ENCODE results near the gene TBC1D22A.

TBC1D22A gene

GRCh38 chr22:46824344-46824909, 62.0 kb downstream of the TBC1D22A start:
- no peaks in the 10 kb centered on the region for H3K27me3 ChIP-seq (replicated peaks; ENCODE audit: insufficient read depth, low read length)
- no peaks in the 10 kb centered on the region for H3K9me2 ChIP-seq (replicated peaks; ENCODE audit: insufficient read depth, low read length)
- no peak overlapping the region for H3K9ac ChIP-seq (ENCODE audit: low read length)
- H3K4me2 ChIP-seq (ENCODE audit: low read depth, low read length), result no peak overlapping the region
- H2AFZ ChIP-seq (ENCODE audit: low read length), result no peak overlapping the region
- no peaks in the 10 kb centered on the region for H3K9me3 ChIP-seq (replicated peaks; ENCODE audit: insufficient read depth, low read length)
- no peaks in the 10 kb centered on the region for H3K4me1 ChIP-seq (ENCODE audit: low read length)
- no peak for TF ChIP-seq EZH2 (optimal IDR thresholded peaks at IDR 0.05; ENCODE audit: low read depth, low read length)
- no peak for TF ChIP-seq EZH2phosphoT487 (IDR thresholded peaks at IDR 0.05; ENCODE audit: low read length)
- TF ChIP-seq, protein P1, sequence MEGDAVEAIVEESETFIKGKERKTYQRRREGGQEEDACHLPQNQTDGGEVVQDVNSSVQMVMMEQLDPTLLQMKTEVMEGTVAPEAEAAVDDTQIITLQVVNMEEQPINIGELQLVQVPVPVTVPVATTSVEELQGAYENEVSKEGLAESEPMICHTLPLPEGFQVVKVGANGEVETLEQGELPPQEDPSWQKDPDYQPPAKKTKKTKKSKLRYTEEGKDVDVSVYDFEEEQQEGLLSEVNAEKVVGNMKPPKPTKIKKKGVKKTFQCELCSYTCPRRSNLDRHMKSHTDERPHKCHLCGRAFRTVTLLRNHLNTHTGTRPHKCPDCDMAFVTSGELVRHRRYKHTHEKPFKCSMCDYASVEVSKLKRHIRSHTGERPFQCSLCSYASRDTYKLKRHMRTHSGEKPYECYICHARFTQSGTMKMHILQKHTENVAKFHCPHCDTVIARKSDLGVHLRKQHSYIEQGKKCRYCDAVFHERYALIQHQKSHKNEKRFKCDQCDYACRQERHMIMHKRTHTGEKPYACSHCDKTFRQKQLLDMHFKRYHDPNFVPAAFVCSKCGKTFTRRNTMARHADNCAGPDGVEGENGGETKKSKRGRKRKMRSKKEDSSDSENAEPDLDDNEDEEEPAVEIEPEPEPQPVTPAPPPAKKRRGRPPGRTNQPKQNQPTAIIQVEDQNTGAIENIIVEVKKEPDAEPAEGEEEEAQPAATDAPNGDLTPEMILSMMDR (IDR thresholded peaks at IDR 0.05; ENCODE audit: low read length), result no peak
- H3K4me3 ChIP-seq (ENCODE audit: low read length), result no peak overlapping the region
- H3F3A ChIP-seq (ENCODE audit: insufficient read depth, low read length), result no peaks in the 10 kb centered on the region
- no peak for DNase-seq
- peaks cover 70% of the 10 kb centered on the region for H3K79me2 ChIP-seq (ENCODE audit: low read length)
- H3K36me3 ChIP-seq (replicated peaks; ENCODE audit: insufficient read depth, low read length), result no peaks in the 10 kb centered on the region
- H3K27ac ChIP-seq (ENCODE audit: low read length), result no peak overlapping the region
- no peaks in the 10 kb centered on the region for H4K20me1 ChIP-seq (ENCODE audit: insufficient read depth, low read length)

DNA sequence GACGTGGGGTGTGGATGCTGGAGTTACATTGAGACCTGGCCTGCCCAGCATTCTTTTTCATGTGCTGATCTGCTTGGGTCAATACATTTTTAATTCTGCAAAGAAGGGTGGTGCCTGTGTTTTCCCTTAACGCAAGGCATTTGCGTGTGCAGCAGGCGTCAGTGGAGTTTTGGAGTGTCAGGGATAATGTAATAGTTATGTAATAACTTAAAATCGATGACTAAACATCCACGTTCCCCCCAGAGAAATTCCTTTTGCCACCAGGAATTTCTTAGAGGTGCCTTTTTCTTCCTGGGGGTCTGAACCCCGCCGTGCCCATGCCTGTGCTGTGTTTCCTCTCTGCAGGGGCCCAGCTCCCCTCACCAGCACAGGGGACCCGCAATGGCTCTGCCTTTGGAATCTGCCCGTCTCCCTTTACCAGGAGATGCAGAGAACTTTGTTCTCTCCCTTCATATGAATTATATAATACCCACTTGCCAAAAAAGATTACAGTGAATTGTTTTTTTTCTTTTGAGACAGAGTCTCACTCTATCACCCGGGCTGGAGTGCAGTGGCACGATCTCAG, 62.6 kb downstream of the TBC1D22A start:
- no peak for DNase-seq
- Histone ChIP-seq H3K4me2 (ENCODE audit: low read depth, low read length) (no peak overlapping the region), H3K79me2 (ENCODE audit: low read length) (peaks cover 71% of the 10 kb centered on the region), H3K4me3 (ENCODE audit: low read length) (no peak overlapping the region), H3K9ac (ENCODE audit: low read length) (no peak overlapping the region), H3K27ac (ENCODE audit: low read length) (no peak overlapping the region), H2AFZ (ENCODE audit: low read length) (no peak overlapping the region), H4K20me1 (ENCODE audit: insufficient read depth, low read length) (no peaks in the 10 kb centered on the region), H3K4me1 (ENCODE audit: low read length) (no peaks in the 10 kb centered on the region), H3K9me2 (replicated peaks; ENCODE audit: insufficient read depth, low read length) (no peaks in the 10 kb centered on the region), H3K9me3 (replicated peaks; ENCODE audit: insufficient read depth, low read length) (no peaks in the 10 kb centered on the region), H3K27me3 (replicated peaks; ENCODE audit: insufficient read depth, low read length) (no peaks in the 10 kb centered on the region), H3K36me3 (replicated peaks; ENCODE audit: insufficient read depth, low read length) (no peaks in the 10 kb centered on the region), H3F3A (ENCODE audit: insufficient read depth, low read length) (no peaks in the 10 kb centered on the region)
- TF ChIP-seq EZH2phosphoT487 (IDR thresholded peaks at IDR 0.05; ENCODE audit: low read length) (no peak), EZH2 (optimal IDR thresholded peaks at IDR 0.05; ENCODE audit: low read depth, low read length) (no peak)
- TF ChIP-seq, protein P1 (IDR thresholded peaks at IDR 0.05; ENCODE audit: low read length), result no peak

DNA sequence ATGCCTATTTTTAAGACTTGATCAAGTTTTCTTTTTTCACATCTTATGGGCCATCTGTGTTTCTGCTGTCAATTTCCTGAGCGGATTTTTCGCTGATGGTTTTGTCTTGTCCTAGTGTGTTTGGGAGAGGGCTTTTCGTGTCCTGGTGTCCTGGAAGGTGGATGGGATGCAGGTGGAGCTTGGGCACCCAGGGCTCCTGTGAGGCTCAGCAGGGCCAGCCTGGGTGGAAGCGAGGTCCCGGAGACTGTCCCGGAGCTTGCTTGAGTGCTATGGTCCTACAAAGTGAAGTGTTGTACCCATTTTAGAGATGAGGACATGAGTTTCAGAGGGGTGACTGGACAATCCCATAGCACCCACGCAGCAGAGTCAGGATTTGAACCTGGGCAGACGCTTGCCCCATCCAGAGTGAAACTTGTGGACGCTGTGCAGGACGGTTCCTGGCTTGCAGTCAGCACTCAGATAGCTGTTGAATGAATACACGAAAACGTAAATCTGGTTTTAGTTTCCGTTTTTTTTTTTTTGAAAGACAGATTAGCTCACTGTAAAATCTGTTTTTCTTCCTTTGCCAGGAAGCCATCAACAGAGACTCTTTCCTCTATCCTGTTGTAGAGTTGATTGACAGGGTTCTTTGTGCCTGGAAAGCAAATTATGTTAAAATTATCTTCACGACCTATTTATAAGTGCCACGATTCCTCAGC, 64.1 kb downstream of the TBC1D22A start:
- H3K9me3 ChIP-seq (replicated peaks; ENCODE audit: insufficient read depth, low read length), result no peaks in the 10 kb centered on the region
- TF ChIP-seq, protein P1 (IDR thresholded peaks at IDR 0.05; ENCODE audit: low read length), result no peak
- TF ChIP-seq EZH2 (optimal IDR thresholded peaks at IDR 0.05; ENCODE audit: low read depth, low read length) (no peak), EZH2phosphoT487 (IDR thresholded peaks at IDR 0.05; ENCODE audit: low read length) (no peak)
- no peak overlapping the region for H2AFZ ChIP-seq (ENCODE audit: low read length)
- H3K4me1 ChIP-seq (ENCODE audit: low read length), result no peaks in the 10 kb centered on the region
- no peak overlapping the region for H3K9ac ChIP-seq (ENCODE audit: low read length)
- no peaks in the 10 kb centered on the region for H3K9me2 ChIP-seq (replicated peaks; ENCODE audit: insufficient read depth, low read length)
- no peaks in the 10 kb centered on the region for H3K36me3 ChIP-seq (replicated peaks; ENCODE audit: insufficient read depth, low read length)
- no peak overlapping the region for H3K4me3 ChIP-seq (ENCODE audit: low read length)
- H4K20me1 ChIP-seq (ENCODE audit: insufficient read depth, low read length), result no peaks in the 10 kb centered on the region
- H3F3A ChIP-seq (ENCODE audit: insufficient read depth, low read length), result no peaks in the 10 kb centered on the region
- H3K27ac ChIP-seq (ENCODE audit: low read length), result no peak overlapping the region
- no peak overlapping the region for H3K4me2 ChIP-seq (ENCODE audit: low read depth, low read length)
- peaks cover 69% of the 10 kb centered on the region for H3K79me2 ChIP-seq (ENCODE audit: low read length)
- no peaks in the 10 kb centered on the region for H3K27me3 ChIP-seq (replicated peaks; ENCODE audit: insufficient read depth, low read length)
- DNase-seq, result no peak
